ENCODE results near the gene MID1.

DNA sequence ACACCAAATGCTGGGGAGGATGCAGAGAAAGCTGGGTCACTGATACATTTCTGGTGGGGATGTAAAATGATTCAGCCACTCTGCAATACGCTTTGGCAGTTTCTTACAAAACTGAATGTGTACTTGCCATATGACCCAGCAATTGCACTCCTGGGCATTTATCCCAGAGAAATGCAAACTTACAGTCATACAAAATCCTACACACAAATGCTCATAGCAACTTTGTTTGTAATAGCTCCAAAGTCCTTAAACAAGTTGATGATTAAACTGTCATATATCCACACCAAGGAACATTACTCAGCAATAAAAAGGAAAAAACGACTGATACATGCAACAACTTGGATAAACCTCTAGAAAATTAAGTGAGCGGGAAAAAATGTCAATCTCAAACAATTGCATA lies 12.3 kb downstream of the MID1 start:
- TF ChIP-seq, protein P1, sequence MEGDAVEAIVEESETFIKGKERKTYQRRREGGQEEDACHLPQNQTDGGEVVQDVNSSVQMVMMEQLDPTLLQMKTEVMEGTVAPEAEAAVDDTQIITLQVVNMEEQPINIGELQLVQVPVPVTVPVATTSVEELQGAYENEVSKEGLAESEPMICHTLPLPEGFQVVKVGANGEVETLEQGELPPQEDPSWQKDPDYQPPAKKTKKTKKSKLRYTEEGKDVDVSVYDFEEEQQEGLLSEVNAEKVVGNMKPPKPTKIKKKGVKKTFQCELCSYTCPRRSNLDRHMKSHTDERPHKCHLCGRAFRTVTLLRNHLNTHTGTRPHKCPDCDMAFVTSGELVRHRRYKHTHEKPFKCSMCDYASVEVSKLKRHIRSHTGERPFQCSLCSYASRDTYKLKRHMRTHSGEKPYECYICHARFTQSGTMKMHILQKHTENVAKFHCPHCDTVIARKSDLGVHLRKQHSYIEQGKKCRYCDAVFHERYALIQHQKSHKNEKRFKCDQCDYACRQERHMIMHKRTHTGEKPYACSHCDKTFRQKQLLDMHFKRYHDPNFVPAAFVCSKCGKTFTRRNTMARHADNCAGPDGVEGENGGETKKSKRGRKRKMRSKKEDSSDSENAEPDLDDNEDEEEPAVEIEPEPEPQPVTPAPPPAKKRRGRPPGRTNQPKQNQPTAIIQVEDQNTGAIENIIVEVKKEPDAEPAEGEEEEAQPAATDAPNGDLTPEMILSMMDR (IDR thresholded peaks at IDR 0.05; ENCODE audit: insufficient read depth, low read length, poor library complexity, severe bottlenecking): no peak
- no peak for TF ChIP-seq EZH2phosphoT487 (conservative IDR thresholded peaks at IDR 0.05; ENCODE audit: low read length)

All from SU-DHL-6 (cell line).